Common myeloid progenitor, CD34-positive (primary cell): ENCODE measurements around the gene PPP6R1.
A peak's percentile ranks its signal among the peaks of the same experiment; 100 is the strongest.

ENCODE experiments used
- CTCF ChIA-PET: fragments of 350-600 bp; sonication (Branson Sonifier 250); formaldehyde crosslinking; loops from one replicate; lab custom pipeline; 2021; ENCODE audit warnings: antibody characterized with exemption; lab: Charles Lee
- POLR2A ChIA-PET: fragments of 350-600 bp; sonication (Branson Sonifier 250); formaldehyde crosslinking; loops from one replicate; lab custom pipeline; 2021; ENCODE audit warnings: antibody characterized with exemption; lab: Charles Lee
- DNase-seq, 3 donors: peaks; one replicate each; pipeline versions ENCODE4 v3.0.0 to v3.0.0-alpha.2; 2013
- H3K27ac ChIP-seq, 2 experiments: 1 replicate in 1 of 2; 2 replicates in 1 of 2; pipeline ENCODE4 v1.7.0; 2013; ENCODE audit warnings: inconsistent platforms in 2 of 2, low read length in 2 of 2, mild to moderate bottlenecking in 2 of 2, low read depth in 1 of 2, moderate library complexity in 1 of 2; ENCODE audit not compliant: severe bottlenecking in 2 of 2, insufficient read depth in 1 of 2, poor library complexity in 1 of 2
- H3K27me3 ChIP-seq, 5 experiments: replicated peaks in 2 of 5; 1 replicate in 3 of 5; 2 replicates in 2 of 5; pipeline versions ENCODE4 v1.6.1 to v1.7.0; 2013; ENCODE audit warnings: low read length in 4 of 5, mild to moderate bottlenecking in 2 of 5, moderate library complexity in 2 of 5, inconsistent platforms in 1 of 5; ENCODE audit not compliant: insufficient read depth in 5 of 5, control insufficient read depth in 4 of 5
- H3K36me3 ChIP-seq, 4 experiments: 1 replicate in 2 of 4; 2 replicates in 2 of 4; pipeline versions ENCODE4 v1.6.1 to v1.7.0; 2013; ENCODE audit warnings: low read length in 3 of 4, control low read depth in 1 of 4, mild to moderate bottlenecking in 1 of 4; ENCODE audit not compliant: control insufficient read depth in 4 of 4, insufficient read depth in 4 of 4
- H3K4me1 ChIP-seq, 4 experiments: 1 replicate in 3 of 4; 2 replicates in 1 of 4; pipeline versions ENCODE4 v1.6.1 to v1.7.1; 2013; ENCODE audit warnings: low read length in 3 of 4, mild to moderate bottlenecking in 3 of 4, control low read depth in 1 of 4, inconsistent platforms in 1 of 4, moderate library complexity in 1 of 4; ENCODE audit not compliant: control insufficient read depth in 4 of 4, insufficient read depth in 4 of 4; ENCODE audit errors: control extremely low read depth in 1 of 4
- H3K4me3 ChIP-seq, 7 experiments: 1 replicate in 4 of 7; 2 replicates in 3 of 7; pipeline versions ENCODE4 v1.5.1 to v1.7.0; 2013; ENCODE audit warnings: mild to moderate bottlenecking in 7 of 7, low read length in 6 of 7, moderate library complexity in 6 of 7, inconsistent platforms in 2 of 7, low read depth in 2 of 7, control low read depth in 1 of 7; ENCODE audit not compliant: insufficient read depth in 4 of 7, control insufficient read depth in 1 of 7; ENCODE audit errors: extremely low read depth in 1 of 7
- H3K9me3 ChIP-seq, 5 experiments: 1 replicate in 4 of 5; 2 replicates in 1 of 5; pipeline versions ENCODE4 v1.6.1 to v1.7.1; 2013; ENCODE audit warnings: low read length in 4 of 5, mild to moderate bottlenecking in 2 of 5, inconsistent platforms in 1 of 5, low read depth in 1 of 5, moderate library complexity in 1 of 5; ENCODE audit not compliant: control insufficient read depth in 4 of 5, insufficient read depth in 2 of 5; ENCODE audit errors: control extremely low read depth in 1 of 5
- WGBS: methylation state at CpG from one replicate; pipeline ENCODE4 v1.1.5; 2013; ENCODE audit not compliant: insufficient coverage; 5-methylcytosine and 5-hydroxymethylcytosine counted together

The PPP6R1 gene

DNA sequence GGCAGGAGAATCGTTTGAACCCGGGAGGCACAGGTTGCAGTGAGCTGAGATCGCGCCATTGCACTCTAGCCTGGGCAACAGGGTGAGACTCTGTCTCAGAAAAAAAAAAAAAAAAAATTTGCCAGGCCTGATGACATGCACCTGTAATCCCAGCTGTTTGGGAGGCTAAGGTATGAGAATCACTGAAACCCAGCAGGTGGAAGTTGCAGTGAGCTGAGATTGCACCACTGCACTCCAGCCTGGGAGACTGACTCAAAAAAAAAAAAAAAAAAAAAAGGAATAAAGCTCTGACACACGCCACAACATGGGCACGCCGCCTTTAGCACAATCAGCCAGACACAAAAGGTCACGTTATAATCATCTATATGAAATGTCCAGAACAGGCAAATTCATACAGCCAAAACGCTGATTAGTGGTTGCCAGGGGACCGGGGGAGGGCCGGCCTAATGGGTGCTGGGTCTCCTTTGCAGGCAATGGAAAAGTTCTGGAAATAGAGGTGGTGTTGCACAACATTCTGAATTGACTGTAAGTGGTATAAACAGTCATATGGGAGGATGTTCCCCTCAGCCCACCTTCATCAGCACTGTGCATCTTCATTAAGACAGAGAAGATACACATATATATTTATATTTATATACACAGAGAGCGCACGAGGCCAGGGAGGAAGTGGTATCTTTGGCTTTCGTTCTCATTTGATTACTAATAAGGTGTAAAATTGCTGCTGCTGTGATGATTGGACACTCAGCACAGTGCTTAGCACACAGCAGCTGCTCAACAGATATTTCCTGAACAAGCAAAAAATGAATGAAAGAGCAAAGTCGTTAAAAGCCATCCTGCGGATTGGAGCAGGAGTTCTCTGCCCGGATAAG, 17.3 kb upstream of the PPP6R1 start:
- POLR2A ChIA-PET = no interaction called here
- no peak overlapping the region for H3K27ac ChIP-seq
- no peak for DNase-seq
- WGBS = 86% methylated on average over 7 of the region's 17 CpGs
- H3K4me3 ChIP-seq = no peak overlapping the region
- no peaks in the 10 kb centered on the region for H3K27me3 ChIP-seq
- H3K4me1 ChIP-seq = peaks cover 0 to 16% (median 13%) of the 10 kb centered on the region in 4 experiments
- H3K36me3 ChIP-seq = peaks cover 7 to 40% (median 29%) of the 10 kb centered on the region in 4 experiments
- CTCF ChIA-PET = interaction anchor here (0.9 to 2.2 kb wide), 2 partner anchors 15 to 18 kb away, joined by 3 to 9 read pairs; no protein-coding TSS in a partner anchor
- H3K9me3 ChIP-seq = no peaks in the 10 kb centered on the region

DNA sequence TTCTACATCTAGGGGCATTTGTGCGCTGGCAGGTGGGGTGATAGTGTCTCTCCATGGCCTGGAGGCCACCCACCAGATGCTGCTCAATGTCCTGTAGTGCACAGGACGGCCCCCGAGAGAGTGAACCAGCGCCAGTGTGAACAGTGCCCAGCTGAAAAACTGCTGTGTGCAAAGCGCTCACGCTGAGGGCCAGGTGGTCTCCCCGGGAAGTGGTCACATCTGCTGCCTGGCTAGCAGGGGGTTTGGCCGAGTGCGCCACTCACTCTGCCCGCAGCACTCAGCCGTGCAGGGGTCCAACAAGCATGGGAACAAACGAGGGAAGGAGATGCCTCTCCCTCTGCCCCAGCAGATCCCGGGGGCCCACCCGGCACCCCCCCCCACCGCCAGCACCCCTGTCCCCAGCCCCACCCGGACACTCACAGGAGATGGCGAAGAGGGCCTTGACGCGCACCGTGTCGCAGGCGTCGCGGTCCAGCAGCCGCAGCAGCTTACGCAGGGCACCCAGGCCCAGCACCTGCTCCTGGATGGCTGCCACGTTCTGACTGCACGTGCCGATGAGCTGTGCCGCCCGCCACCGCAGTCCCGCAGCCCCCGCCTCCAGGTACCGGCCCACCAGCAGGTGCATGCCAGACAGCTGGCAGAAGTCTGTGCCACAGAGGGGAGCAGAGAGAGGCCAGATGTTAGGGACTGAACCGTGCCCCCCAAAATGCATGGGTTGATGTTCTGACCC, 15.3 kb upstream of the PPP6R1 start:
- H3K4me3 ChIP-seq = no peak overlapping the region
- peaks cover 0 to 3% (median 1%) of the 10 kb centered on the region in 4 experiments for H3K4me1 ChIP-seq
- ChIA-PET POLR2A (no interaction called here), CTCF (no interaction called here)
- H3K9me3 ChIP-seq = no peaks in the 10 kb centered on the region
- WGBS = 99% methylated on average over 21 of the region's 36 CpGs
- DNase-seq = no peak
- no peak overlapping the region for H3K27ac ChIP-seq
- no peaks in the 10 kb centered on the region for H3K27me3 ChIP-seq
- peaks cover 7 to 52% (median 35%) of the 10 kb centered on the region in 4 experiments for H3K36me3 ChIP-seq

DNA sequence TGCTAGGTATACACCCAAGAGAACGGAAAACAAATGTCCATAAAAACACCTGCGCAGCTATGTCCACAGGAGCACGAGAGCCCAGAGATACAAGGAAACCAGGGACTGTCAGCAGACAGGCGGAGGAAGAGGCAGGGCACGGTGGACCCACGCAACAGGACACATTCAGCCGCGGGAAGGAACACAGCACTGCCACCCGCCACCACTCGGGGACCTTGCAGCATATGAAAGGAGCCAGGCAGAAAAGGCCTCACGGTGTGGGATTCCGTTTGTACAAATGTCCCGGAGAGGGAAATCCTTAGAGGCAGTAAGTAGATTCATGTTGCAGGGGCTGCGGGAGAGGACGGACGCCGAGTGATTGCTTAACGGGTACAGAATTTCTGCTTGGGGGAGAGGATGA, 13.3 kb upstream of the PPP6R1 start:
- peaks cover 7 to 48% (median 35%) of the 10 kb centered on the region in 4 experiments for H3K36me3 ChIP-seq
- no peaks in the 10 kb centered on the region for H3K9me3 ChIP-seq
- H3K4me3 ChIP-seq = no peak overlapping the region
- ChIA-PET POLR2A (no interaction called here), CTCF (no interaction called here)
- H3K27me3 ChIP-seq = no peaks in the 10 kb centered on the region
- DNase-seq = no peak
- H3K4me1 ChIP-seq = no peaks in the 10 kb centered on the region
- no peak overlapping the region for H3K27ac ChIP-seq
- 98% methylated on average over 17 of the region's 18 CpGs for WGBS

DNA sequence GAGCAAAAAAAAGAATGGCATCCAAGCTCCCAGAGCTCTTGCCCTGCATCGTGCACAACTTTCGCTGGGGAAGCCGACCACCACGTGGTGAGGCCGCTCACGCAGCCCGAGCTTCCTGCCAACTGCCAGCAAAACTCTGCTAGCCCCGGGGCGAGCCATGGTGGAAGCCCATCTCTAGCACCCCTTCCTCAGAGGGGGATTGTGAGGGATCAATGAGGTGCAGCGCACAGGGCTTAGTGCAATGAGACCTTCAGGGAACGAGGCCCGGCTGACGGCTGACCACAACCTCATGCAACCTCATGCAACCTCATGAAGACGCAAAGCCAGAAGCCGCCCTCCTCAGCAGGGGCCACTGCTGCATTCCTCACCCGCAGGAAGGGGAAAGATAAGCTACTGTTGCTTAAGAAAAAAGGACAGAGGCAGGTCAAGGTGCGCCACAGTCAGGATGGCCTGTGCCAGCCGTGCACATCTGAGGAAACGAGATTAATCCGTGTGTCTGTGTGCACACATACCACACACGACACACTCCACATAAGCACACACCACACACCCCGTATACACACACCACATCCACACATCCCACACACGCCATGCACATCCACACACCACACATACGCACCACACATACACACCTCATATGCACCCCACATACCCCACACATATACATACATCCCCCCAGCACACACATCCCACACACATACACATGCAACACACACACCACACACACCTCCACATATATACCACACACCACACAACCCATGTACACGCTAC, 11.5 kb upstream of the PPP6R1 start:
- ChIA-PET POLR2A (no interaction called here), CTCF (interaction anchor here (1.3 kb wide), 1 partner anchor 11 kb away, joined by 5 read pairs; no protein-coding TSS in a partner anchor)
- Histone ChIP-seq H3K9me3 (peaks cover 0 to 5% (median 0%) of the 10 kb centered on the region in 5 experiments), H3K4me1 (no peaks in the 10 kb centered on the region), H3K4me3 (no peak overlapping the region), H3K27me3 (no peaks in the 10 kb centered on the region), H3K27ac (no peak overlapping the region), H3K36me3 (peaks cover 7 to 44% (median 28%) of the 10 kb centered on the region in 4 experiments)
- WGBS = 91% methylated on average over 20 of the region's 25 CpGs
- DNase-seq = peak in 1 of 3 donors; percentile 47

DNA sequence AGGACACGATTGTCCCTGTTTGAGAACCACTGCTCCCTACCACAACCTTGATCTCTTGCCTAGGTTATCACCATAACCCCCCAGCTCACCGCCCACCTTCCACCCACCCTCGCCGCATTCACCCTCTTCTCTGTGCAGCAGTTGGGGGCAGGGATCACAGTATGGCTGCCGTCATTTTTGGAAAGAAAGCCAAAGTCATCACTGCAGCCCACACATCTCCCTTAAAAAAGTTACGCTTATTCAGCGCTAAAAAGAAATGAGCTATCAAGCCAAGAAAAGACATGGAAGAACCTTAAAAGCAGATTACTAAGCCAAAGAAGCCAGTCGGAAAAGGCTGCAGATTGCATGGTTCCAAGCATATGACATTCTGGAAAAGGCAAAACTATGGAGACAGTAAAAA, 10.5 kb upstream of the PPP6R1 start:
- no peaks in the 10 kb centered on the region for H3K4me1 ChIP-seq
- peaks cover 7 to 38% (median 24%) of the 10 kb centered on the region in 4 experiments for H3K36me3 ChIP-seq
- CTCF ChIA-PET = interaction anchor here (1.2 kb wide), 1 partner anchor 16 kb away, joined by 3 read pairs; no protein-coding TSS in a partner anchor
- peaks cover 0 to 5% (median 0%) of the 10 kb centered on the region in 5 experiments for H3K9me3 ChIP-seq
- WGBS = 97% methylated on average over 7 of the region's 8 CpGs
- H3K27me3 ChIP-seq = no peaks in the 10 kb centered on the region
- POLR2A ChIA-PET = interaction anchor here (0.7 kb wide), 1 partner anchor 114 kb away, joined by 3 read pairs; no protein-coding TSS in a partner anchor
- no peak for DNase-seq
- H3K27ac ChIP-seq = no peak overlapping the region
- no peak overlapping the region for H3K4me3 ChIP-seq

- CTCF ChIA-PET = interaction anchor here (1.1 kb wide), 1 partner anchor 10 kb away, joined by 3 read pairs; no protein-coding TSS in a partner anchor
- Histone ChIP-seq H3K9me3 (peaks cover 0 to 5% (median 0%) of the 10 kb centered on the region in 5 experiments), H3K4me1 (no peaks in the 10 kb centered on the region), H3K36me3 (peaks cover 3 to 25% (median 16%) of the 10 kb centered on the region in 4 experiments), H3K27me3 (no peaks in the 10 kb centered on the region), H3K27ac (no peak overlapping the region), H3K4me3 (no peak overlapping the region)
- POLR2A ChIA-PET = no interaction called here
- WGBS = 100% methylated on average over 3 of the region's 4 CpGs
- no peak for DNase-seq
Measured at GRCh38 chr19:55266840-55267239, 8.0 kb upstream of the PPP6R1 start.
